Left lung (tissue), 10 donors: Measurements from ENCODE around the gene SLC27A1. TPM values are rescaled to one million over a fixed set of nuclear protein-coding genes. Genes with fewer than 3 reads are reported as not detected.
A peak's percentile ranks its signal among the peaks of the same experiment; 100 is the strongest.

Source experiments
- ATAC-seq: fragments of 200-7000 bp; cut with Tn5 transposase; one replicate; pipeline ENCODE4 v1.9.1; 2020; ENCODE audit warnings: moderate library complexity
- DNase-seq, 4 donors: peaks; one replicate each; pipeline ENCODE4 v3.0.0-alpha.2; 2013 to 2020
- H3K27ac ChIP-seq, 2 donors: fragments of 200-600 bp; sonication (generic) in 1 of 2; one replicate each; pipeline versions ENCODE4 v1.5.0 to v1.8.0; 2020 to 2021
- H3K27me3 ChIP-seq, 2 donors: fragments of 200-600 bp; sonication (generic) in 1 of 2; one replicate each; pipeline versions ENCODE4 v1.5.0 to v1.8.0; 2020 to 2021
- H3K36me3 ChIP-seq, 2 donors: fragments of 200-600 bp; sonication (generic) in 1 of 2; one replicate each; pipeline versions ENCODE4 v1.5.0 to v1.8.0; 2020 to 2021
- H3K4me1 ChIP-seq, 2 donors: fragments of 200-600 bp; one replicate each; pipeline ENCODE4 v1.8.0; 2021
- H3K4me3 ChIP-seq, 2 donors: fragments of 200-600 bp; sonication (generic) in 1 of 2; one replicate each; pipeline versions ENCODE4 v1.5.0 to v1.8.0; 2020 to 2021; ENCODE audit warnings: mild to moderate bottlenecking in 1 of 2
- H3K9me3 ChIP-seq, 2 donors: fragments of 200-600 bp; sonication (generic) in 1 of 2; one replicate each; pipeline versions ENCODE4 v1.5.0 to v1.8.0; 2020 to 2021
- CTCF ChIP-seq, 2 donors: fragments of 200-600 bp; sonication (generic) in 1 of 2; IDR thresholded peaks; one replicate each; pipeline versions ENCODE4 v1.5.0 to v1.8.0; 2021; ENCODE audit warnings: antibody characterized with exemption in 2 of 2
- intact Hi-C, 2 donors: fragments of 100-400 bp; cut with DNase I; formaldehyde crosslinking; loops; one replicate each; pipeline versions ENCODE4 v1.11.2 to v1.14.2; 2022
- polyA plus RNA-seq, 6 donors: library from polyadenylated mRNA; unstranded; fragments of 120-200 nt; gene quantifications; one replicate each; pipeline ENCODE4 v1.2.1, GENCODE V29; 2013; ENCODE audit not compliant: insufficient read length in 6 of 6
- total RNA-seq, 2 donors: library from RNA; stranded (reverse); fragmentation: NEBNext Ultra II Directional; extraction: Animal tissue kit (Norgen Biotek cat#: 25700); gene quantifications; one replicate each; pipeline ENCODE4 v1.2.1, GENCODE V29; 2021
- donor health status: DM: no; HTN: yes; CAD: no.
- donor health status: DM: no; HTN: no; CAD: no.

SLC27A1 gene
- total and polyA plus RNA-seq, 8 donors, result 16.9 to 28.1 (median 24.1) TPM

DNA sequence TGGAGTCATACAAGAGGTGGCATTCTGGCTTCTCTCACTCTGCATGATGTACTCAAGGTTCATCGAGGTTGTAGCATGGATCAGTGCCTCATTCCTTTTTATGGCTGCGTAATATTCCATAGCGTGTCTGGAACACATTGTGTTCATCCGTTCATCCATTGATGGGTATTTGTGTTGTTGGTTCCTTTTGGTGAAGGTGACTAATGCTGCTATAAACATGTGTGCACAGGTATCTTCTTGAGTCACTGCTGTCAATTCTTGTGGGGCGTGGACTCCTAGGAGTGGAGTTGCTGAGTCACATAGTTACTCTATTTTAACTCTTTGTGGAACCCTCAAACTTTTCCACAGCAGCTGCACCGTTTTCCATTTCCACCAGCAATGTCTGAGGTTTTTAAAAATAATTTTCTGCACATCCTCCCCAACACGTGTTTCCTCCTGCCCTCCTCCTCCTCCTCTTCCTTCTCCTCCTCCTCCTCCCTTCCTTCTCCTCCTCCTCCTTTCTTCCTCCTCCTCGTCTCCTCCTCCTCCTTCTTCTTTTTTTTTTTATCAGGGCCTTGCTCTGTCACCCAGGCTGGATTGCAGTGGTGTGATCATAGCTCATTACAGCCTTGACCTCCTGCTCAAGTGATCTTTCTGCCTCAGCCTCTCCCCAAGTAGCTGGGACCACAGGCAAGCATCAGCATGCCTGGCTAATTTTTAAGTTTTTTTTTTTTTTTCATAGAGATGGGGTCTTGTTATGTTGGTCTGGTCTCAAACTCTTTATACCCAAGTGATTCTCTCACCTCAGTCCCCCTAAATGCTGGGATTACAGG, 19.9 kb upstream of the SLC27A1 start:
- DNase-seq, result no peak
- intact Hi-C loops, result no loop called here
- Histone ChIP-seq H3K4me3 (no peak overlapping the region), H3K36me3 (no peaks in the 10 kb centered on the region), H3K4me1 (peaks cover 0 to 12% of the 10 kb centered on the region in 2 donors), H3K9me3 (no peaks in the 10 kb centered on the region), H3K27me3 (peaks cover 12 to 63% of the 10 kb centered on the region in 2 donors), H3K27ac (no peak overlapping the region)
- TF ChIP-seq CTCF (IDR thresholded peaks at IDR 0.05), result no peak
- ATAC-seq, result no peak

DNA sequence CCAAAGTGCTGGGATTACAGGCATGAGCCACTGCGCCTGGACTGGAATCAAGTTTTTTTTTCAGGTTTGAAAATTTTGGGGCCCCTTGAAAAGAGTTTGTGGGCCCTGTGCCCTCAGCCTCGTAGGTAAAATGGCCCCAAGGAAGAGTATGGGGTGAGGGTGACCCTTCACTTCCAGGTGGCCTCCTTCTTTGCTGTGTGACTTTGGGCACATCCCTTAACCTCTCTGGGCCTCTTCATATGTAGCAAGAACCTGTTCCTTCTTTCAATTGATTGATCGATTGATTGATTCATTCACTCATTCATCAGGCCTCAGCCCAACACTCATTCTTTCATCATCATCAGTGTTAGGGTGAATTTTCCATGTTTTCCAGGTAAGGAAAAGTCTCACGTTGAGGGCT, 18.5 kb upstream of the SLC27A1 start:
- H3K36me3 ChIP-seq, result no peaks in the 10 kb centered on the region
- DNase-seq (no peak), ATAC-seq (no peak)
- peaks cover 22 to 75% of the 10 kb centered on the region in 2 donors for H3K27me3 ChIP-seq
- no peaks in the 10 kb centered on the region for H3K9me3 ChIP-seq
- TF ChIP-seq CTCF (IDR thresholded peaks at IDR 0.05), result no peak
- no peak overlapping the region for H3K27ac ChIP-seq
- intact Hi-C loops, result no loop called here
- peaks cover 0 to 12% of the 10 kb centered on the region in 2 donors for H3K4me1 ChIP-seq
- no peak overlapping the region for H3K4me3 ChIP-seq

- Histone ChIP-seq H3K9me3 (no peaks in the 10 kb centered on the region), H3K27me3 (peaks cover 22 to 75% of the 10 kb centered on the region in 2 donors), H3K4me1 (no peaks in the 10 kb centered on the region), H3K27ac (no peak overlapping the region), H3K36me3 (no peaks in the 10 kb centered on the region), H3K4me3 (no peak overlapping the region)
- intact Hi-C loops, result no loop called here
- DNase-seq, result peak in 1 of 4 donors; percentile 43
- no peak for ATAC-seq
- TF ChIP-seq CTCF (IDR thresholded peaks at IDR 0.05), result no peak
These were observed 15.7 kb upstream of the SLC27A1 start for GRCh38 chr19:17454576-17455071.

- ATAC-seq (no peak), DNase-seq (no peak)
- no peak overlapping the region for H3K27ac ChIP-seq
- intact Hi-C loops, result no loop called here
- H3K9me3 ChIP-seq, result no peaks in the 10 kb centered on the region
- H3K27me3 ChIP-seq, result peaks cover 22 to 78% of the 10 kb centered on the region in 2 donors
- no peak overlapping the region for H3K4me3 ChIP-seq
- no peaks in the 10 kb centered on the region for H3K36me3 ChIP-seq
- no peak for TF ChIP-seq CTCF (IDR thresholded peaks at IDR 0.05)
- no peaks in the 10 kb centered on the region for H3K4me1 ChIP-seq
These were observed 14.8 kb upstream of the SLC27A1 start for GRCh38 chr19:17455308-17456123.

DNA sequence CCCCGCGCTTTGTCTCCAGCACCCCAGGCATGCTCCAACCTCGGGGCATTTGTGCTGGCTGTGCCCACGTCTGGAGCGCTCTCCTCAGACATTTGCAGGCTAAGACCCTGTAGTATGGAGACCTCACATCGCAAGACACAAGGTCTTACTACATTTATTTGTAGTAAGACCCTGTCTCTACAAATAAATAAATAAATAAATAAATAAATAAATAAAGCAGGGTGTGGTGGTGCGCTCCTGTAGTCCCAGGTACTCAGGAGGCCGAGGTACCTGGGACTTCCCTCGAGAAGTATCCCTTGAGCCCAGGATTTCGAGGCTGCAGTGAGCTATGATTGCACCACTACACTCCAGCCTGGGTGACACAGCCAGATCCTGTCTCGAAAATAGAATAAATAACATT, 14.2 kb upstream of the SLC27A1 start:
- Histone ChIP-seq H3K9me3 (no peaks in the 10 kb centered on the region), H3K4me3 (no peak overlapping the region), H3K36me3 (no peaks in the 10 kb centered on the region), H3K27me3 (peaks cover 22 to 80% of the 10 kb centered on the region in 2 donors), H3K27ac (no peak overlapping the region), H3K4me1 (no peaks in the 10 kb centered on the region)
- no peak for TF ChIP-seq CTCF (IDR thresholded peaks at IDR 0.05)
- intact Hi-C loops, result no loop called here
- ATAC-seq (no peak), DNase-seq (no peak)
